Naive thymus-derived CD4-positive, alpha-beta T cell (primary cell): ENCODE measurements around the gene CFAP73. TPM values are rescaled to one million over a fixed set of nuclear protein-coding genes. Genes with fewer than 3 reads are reported as not detected.

ENCODE experiments used
- ATAC-seq: fragments of 150-1000 bp; cut with Tn5 transposase; 2 replicates; pipeline ENCODE4 v1.10.0; 2021; ENCODE audit warnings: mild to moderate bottlenecking, moderate library complexity
- CTCF ChIA-PET: fragments of 350-600 bp; sonication (Branson Sonifier 250); formaldehyde crosslinking; loops from one replicate; lab custom pipeline; 2021; ENCODE audit warnings: antibody characterized with exemption; lab: Charles Lee
- POLR2A ChIA-PET: fragments of 350-600 bp; sonication (Branson Sonifier 250); formaldehyde crosslinking; loops from one replicate; lab custom pipeline; 2021; ENCODE audit warnings: antibody characterized with exemption, inconsistent platforms; lab: Charles Lee
- DNase-seq, 9 donors: peaks; one replicate each; pipeline versions ENCODE4 v3.0.0 to v3.0.0-alpha.2; 2020 to 2022; ENCODE audit warnings: mixed read lengths in 1 of 9
- H3K27ac ChIP-seq: one replicate; pipeline ENCODE4 v1.7.0; 2013; ENCODE audit warnings: mild to moderate bottlenecking, low read depth, low read length, moderate library complexity
- H3K27me3 ChIP-seq, 2 donors: one replicate each; pipeline ENCODE4 v1.7.0; 2013; ENCODE audit warnings: low read length in 2 of 2, mild to moderate bottlenecking in 2 of 2, moderate library complexity in 2 of 2; ENCODE audit not compliant: control insufficient read depth in 2 of 2, insufficient read depth in 2 of 2
- H3K36me3 ChIP-seq, 3 experiments: 1 replicate in 2 of 3; 2 replicates in 1 of 3; pipeline ENCODE4 v1.7.0; 2013; ENCODE audit warnings: low read length in 3 of 3, mild to moderate bottlenecking in 3 of 3, moderate library complexity in 1 of 3; ENCODE audit not compliant: insufficient read depth in 3 of 3, control insufficient read depth in 2 of 3
- H3K4me1 ChIP-seq, 2 donors: one replicate each; pipeline ENCODE4 v1.7.0; 2013; ENCODE audit warnings: low read length in 2 of 2, mild to moderate bottlenecking in 2 of 2, moderate library complexity in 1 of 2; ENCODE audit not compliant: control insufficient read depth in 2 of 2, insufficient read depth in 2 of 2
- H3K4me3 ChIP-seq: 2 replicates; pipeline ENCODE4 v1.7.0; 2013; ENCODE audit warnings: mild to moderate bottlenecking, low read length
- H3K9me3 ChIP-seq, 3 experiments: 1 replicate in 2 of 3; 2 replicates in 1 of 3; pipeline ENCODE4 v1.7.0; 2013; ENCODE audit warnings: low read length in 3 of 3; ENCODE audit not compliant: control insufficient read depth in 2 of 3
- H3K27ac Mint-ChIP-seq, 9 donors: one replicate each; pipeline ENCODE4 v1.8.0; 2020 to 2022; ENCODE audit warnings: mixed read lengths in 9 of 9, mild to moderate bottlenecking in 8 of 9, moderate library complexity in 5 of 9, inconsistent platforms in 2 of 9
- H3K27me3 Mint-ChIP-seq, 5 donors: one replicate each; pipeline ENCODE4 v1.8.0; 2021 to 2022; ENCODE audit warnings: mixed read lengths in 5 of 5, mild to moderate bottlenecking in 1 of 5
- H3K36me3 Mint-ChIP-seq, 5 donors: one replicate each; pipeline ENCODE4 v1.8.0; 2020 to 2022; ENCODE audit warnings: mixed read lengths in 5 of 5, mild to moderate bottlenecking in 3 of 5, inconsistent platforms in 1 of 5
- H3K4me1 Mint-ChIP-seq, 7 donors: one replicate each; pipeline ENCODE4 v1.8.0; 2020 to 2022; ENCODE audit warnings: mixed read lengths in 7 of 7, mild to moderate bottlenecking in 3 of 7, inconsistent platforms in 1 of 7
- H3K4me3 Mint-ChIP-seq, 10 donors: one replicate each; pipeline ENCODE4 v1.8.0; 2020 to 2022; ENCODE audit warnings: mild to moderate bottlenecking in 10 of 10, mixed read lengths in 10 of 10, moderate library complexity in 6 of 10, inconsistent platforms in 2 of 10
- H3K9me3 Mint-ChIP-seq, 11 donors: one replicate each; pipeline ENCODE4 v1.8.0; 2020 to 2022; ENCODE audit warnings: mixed read lengths in 11 of 11, mild to moderate bottlenecking in 4 of 11, inconsistent platforms in 1 of 11, moderate library complexity in 1 of 11
- intact Hi-C, 2 donors: fragments of 100-400 bp; cut with micrococcal nuclease; formaldehyde crosslinking; loops; one replicate each; pipeline ENCODE4 v1.15.1; 2023
- polyA plus RNA-seq, 2 donors: library from polyadenylated mRNA; unstranded; fragments of 300-500 nt; fragmentation: Illumina TruSeq; gene quantifications; one replicate each; pipeline ENCODE4 v1.2.3, GENCODE V29; 2021
- total RNA-seq, 6 experiments: library from RNA in 5 of 6; stranded (reverse) in 5 of 6; gene quantifications; 1 replicate in 5 of 6; 2 replicates in 1 of 6; pipeline ENCODE4 v1.2.3 and lab custom pipeline; 2021 to 2026

The CFAP73 gene
- total and polyA plus RNA-seq, 7 experiments from 2014 or later, result 0.29 to 0.88 (median 0.48) TPM; not detected in 4

DNA sequence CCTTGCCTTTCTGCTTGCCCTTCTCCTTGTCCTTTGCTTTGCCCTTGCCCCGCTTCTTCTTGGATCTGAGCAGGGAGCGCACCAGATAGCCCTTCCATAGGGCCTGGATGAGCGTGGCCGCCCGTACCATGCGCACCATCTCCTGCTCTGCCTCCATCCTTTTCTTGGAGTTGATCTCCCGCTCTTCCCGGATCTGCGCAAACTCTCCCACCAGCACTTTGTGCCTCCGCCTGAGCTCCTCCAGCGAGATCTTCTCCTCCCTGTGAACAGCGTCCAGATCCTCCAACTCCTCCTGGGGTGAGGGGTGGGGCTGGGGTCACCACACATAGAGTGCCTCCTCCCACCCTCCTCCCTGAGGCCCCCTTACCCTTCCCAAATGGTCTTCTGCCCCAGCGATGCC lies 46.1 kb downstream of the CFAP73 start:
- H3K36me3 ChIP-seq, result peaks cover 0 to 20% (median 0%) of the 10 kb centered on the region in 3 experiments
- intact Hi-C loops, result loop anchor here (5.0 kb wide), 2 partner anchors 117 to 717 kb away; no protein-coding TSS in a partner anchor
- ChIA-PET CTCF (interaction anchor here (0.6 to 1.4 kb wide), 4 partner anchors 9 to 230 kb away, joined by 3 to 6 read pairs (median 5); no protein-coding TSS in a partner anchor), POLR2A (interaction anchor here (1.5 to 1.6 kb wide), 2 partner anchors 11 to 29 kb away, joined by 3 to 7 read pairs; partner anchors contain the start of genes DDX54 and RITA1)
- Mint-ChIP-seq H3K4me3 (no peak overlapping the region), H3K27ac (peak overlapping the region in 3 of 9 donors; percentile 14 to 79 (median 41)), H3K27me3 (no peaks in the 10 kb centered on the region), H3K36me3 (peaks cover 0 to 12% (median 0%) of the 10 kb centered on the region in 5 donors), H3K9me3 (no peaks in the 10 kb centered on the region), H3K4me1 (peaks cover 0 to 16% (median 4%) of the 10 kb centered on the region in 7 donors)
- H3K27me3 ChIP-seq, result no peaks in the 10 kb centered on the region
- no peaks in the 10 kb centered on the region for H3K9me3 ChIP-seq
- DNase-seq, result no peak
- no peaks in the 10 kb centered on the region for H3K4me1 ChIP-seq
- H3K4me3 ChIP-seq, result no peak overlapping the region
- H3K27ac ChIP-seq, result no peak overlapping the region
- ATAC-seq, result no peak

DNA sequence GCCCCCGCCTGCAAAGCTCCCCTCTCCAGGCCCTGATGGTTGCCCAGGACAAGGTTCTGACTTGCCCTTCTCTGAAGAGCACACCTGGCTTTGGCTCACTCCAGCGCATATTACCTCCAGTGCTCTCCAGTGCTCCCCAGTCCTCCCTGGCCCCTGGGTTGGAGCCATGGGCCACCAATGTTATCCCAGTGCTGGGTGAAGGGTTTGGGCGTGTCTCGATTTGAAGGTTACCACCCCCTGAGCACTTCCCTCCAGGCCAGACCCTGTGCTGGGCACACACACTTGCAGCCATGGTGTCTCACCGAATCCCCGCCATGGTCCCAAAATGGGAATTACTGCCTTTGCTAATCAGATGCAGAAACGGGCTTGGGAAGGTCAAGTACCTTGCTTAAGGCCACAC lies 47.1 kb downstream of the CFAP73 start:
- DNase-seq (peak in 1 of 9 donors; percentile 9), ATAC-seq (no peak)
- Mint-ChIP-seq H3K27me3 (no peaks in the 10 kb centered on the region), H3K9me3 (no peaks in the 10 kb centered on the region), H3K27ac (peak overlapping the region in 1 of 9 donors; percentile 13), H3K4me1 (peaks cover 0 to 15% (median 4%) of the 10 kb centered on the region in 7 donors), H3K36me3 (peaks cover 0 to 9% (median 0%) of the 10 kb centered on the region in 5 donors), H3K4me3 (no peak overlapping the region)
- ChIA-PET CTCF (interaction anchor here (1.4 kb wide), 1 partner anchor 229 kb away, joined by 4 read pairs; no protein-coding TSS in a partner anchor), POLR2A (interaction anchor here (1.3 kb wide), 1 partner anchor 27 kb away, joined by 4 read pairs; no protein-coding TSS in a partner anchor)
- Histone ChIP-seq H3K4me1 (no peaks in the 10 kb centered on the region), H3K27ac (no peak overlapping the region), H3K27me3 (no peaks in the 10 kb centered on the region), H3K9me3 (no peaks in the 10 kb centered on the region), H3K36me3 (peaks cover 0 to 10% (median 0%) of the 10 kb centered on the region in 3 experiments), H3K4me3 (no peak overlapping the region)
- intact Hi-C loops, result loop anchor here (2.0 to 5.0 kb wide), 3 partner anchors 106 to 716 kb away; no protein-coding TSS in a partner anchor

DNA sequence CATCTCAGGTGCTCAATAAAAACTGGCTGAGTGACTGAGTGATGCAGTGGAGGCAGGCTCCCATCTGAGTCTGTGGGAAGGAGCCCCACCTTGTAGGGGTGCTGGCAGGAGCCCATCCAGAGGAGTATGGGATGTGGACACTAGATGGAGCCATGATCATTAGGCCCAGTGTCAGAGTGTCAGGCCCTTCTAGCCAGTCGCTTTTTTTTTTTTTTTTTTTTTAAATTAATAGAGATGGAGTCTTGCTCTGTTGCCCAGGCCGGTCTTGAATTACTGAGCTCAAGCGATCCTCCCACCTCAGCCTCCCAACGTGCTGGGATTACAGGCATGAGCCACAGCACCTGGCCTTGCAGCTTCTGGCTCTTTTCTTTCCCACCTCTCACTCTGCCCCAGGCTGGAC lies 47.5 kb downstream of the CFAP73 start:
- Histone ChIP-seq H3K27ac (no peak overlapping the region), H3K4me1 (no peaks in the 10 kb centered on the region), H3K36me3 (peaks cover 0 to 6% (median 0%) of the 10 kb centered on the region in 3 experiments), H3K4me3 (no peak overlapping the region), H3K9me3 (no peaks in the 10 kb centered on the region), H3K27me3 (no peaks in the 10 kb centered on the region)
- DNase-seq, result peak in 8 of 9 donors; percentile 42 to 69 (median 57)
- ChIA-PET POLR2A (interaction anchor here (1.3 kb wide), 1 partner anchor 26 kb away, joined by 4 read pairs; no protein-coding TSS in a partner anchor), CTCF (interaction anchor here (0.6 to 1.4 kb wide), 5 partner anchors 10 to 265 kb away, joined by 3 to 4 read pairs (median 3); no protein-coding TSS in a partner anchor)
- no peaks in the 10 kb centered on the region for H3K9me3 Mint-ChIP-seq
- peaks cover 0 to 16% (median 4%) of the 10 kb centered on the region in 7 donors for H3K4me1 Mint-ChIP-seq
- peak; percentile 99 for ATAC-seq
- intact Hi-C loops, result loop anchor here (1.0 to 5.0 kb wide), 7 partner anchors 24 to 715 kb away; partner anchors contain the start of gene TPCN1 (in 2 of the 2)
- H3K27me3 Mint-ChIP-seq, result no peaks in the 10 kb centered on the region
- H3K4me3 Mint-ChIP-seq, result no peak overlapping the region
- peak overlapping the region in 1 of 9 donors; percentile 13 for H3K27ac Mint-ChIP-seq
- peaks cover 0 to 7% (median 0%) of the 10 kb centered on the region in 5 donors for H3K36me3 Mint-ChIP-seq

DNA sequence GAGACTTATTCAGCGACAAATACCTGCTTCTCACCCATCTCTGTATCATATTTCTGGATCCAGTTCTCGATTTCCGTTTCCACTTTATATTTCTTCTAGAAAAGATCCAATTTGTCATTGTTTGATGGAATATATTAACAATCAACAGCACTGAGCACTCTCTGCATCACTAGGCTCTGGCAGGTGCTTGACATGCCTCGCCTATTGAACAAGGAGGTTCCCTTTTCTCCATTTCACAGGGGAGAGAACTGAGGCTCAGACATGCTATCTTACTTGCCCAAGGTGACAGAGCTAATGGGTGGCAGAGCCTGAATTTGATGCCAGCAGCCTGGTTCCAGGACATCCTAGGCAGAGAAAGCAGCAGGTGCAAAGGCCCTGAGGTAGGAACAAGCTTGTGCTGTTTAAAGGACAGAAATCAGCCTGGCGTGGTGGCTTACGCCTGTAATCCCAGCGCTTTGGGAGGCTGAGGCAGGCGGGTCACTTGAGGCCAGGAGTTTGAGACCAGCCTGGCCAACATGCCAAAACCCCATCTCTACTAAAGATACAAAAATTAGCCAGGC lies 48.1 kb downstream of the CFAP73 start:
- Mint-ChIP-seq H3K4me3 (no peak overlapping the region), H3K27me3 (no peaks in the 10 kb centered on the region), H3K9me3 (no peaks in the 10 kb centered on the region), H3K4me1 (peaks cover 0 to 18% (median 4%) of the 10 kb centered on the region in 7 donors), H3K36me3 (peaks cover 0 to under 1% (median 0%) of the 10 kb centered on the region in 5 donors), H3K27ac (no peak overlapping the region)
- H3K4me1 ChIP-seq, result no peaks in the 10 kb centered on the region
- intact Hi-C loops, result loop anchor here (1.0 to 5.0 kb wide), 8 partner anchors 11 to 715 kb away; partner anchors contain the start of gene TPCN1 (in 2 of the 2)
- ATAC-seq, result no peak
- CTCF ChIA-PET, result interaction anchor here (0.6 to 0.7 kb wide), 4 partner anchors 11 to 266 kb away, joined by 3 to 4 read pairs (median 3); no protein-coding TSS in a partner anchor
- no peak for DNase-seq
- no peaks in the 10 kb centered on the region for H3K36me3 ChIP-seq
- no peak overlapping the region for H3K27ac ChIP-seq
- POLR2A ChIA-PET, result no interaction called here
- H3K27me3 ChIP-seq, result no peaks in the 10 kb centered on the region
- H3K4me3 ChIP-seq, result no peak overlapping the region
- no peaks in the 10 kb centered on the region for H3K9me3 ChIP-seq

DNA sequence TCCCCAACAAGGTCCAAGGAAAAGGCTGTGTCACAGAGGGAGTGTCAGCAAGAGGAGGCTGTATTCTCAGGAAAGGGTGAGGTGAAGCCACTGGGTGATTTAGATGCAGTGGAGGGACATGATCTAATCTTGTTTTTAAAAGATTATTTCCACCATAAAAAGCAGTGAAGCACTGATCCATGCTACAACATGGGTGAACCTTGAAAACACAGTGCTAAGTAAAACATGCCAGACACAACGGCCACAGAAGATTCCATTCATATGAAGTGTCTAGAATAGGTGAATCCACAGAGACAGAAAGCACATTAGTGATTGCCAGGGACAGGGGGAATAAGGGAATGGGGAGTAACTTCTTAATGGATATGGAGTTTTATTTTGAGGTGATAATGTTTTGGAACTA lies 48.8 kb downstream of the CFAP73 start:
- Histone ChIP-seq H3K27me3 (no peaks in the 10 kb centered on the region), H3K4me3 (no peak overlapping the region), H3K4me1 (no peaks in the 10 kb centered on the region), H3K36me3 (no peaks in the 10 kb centered on the region), H3K9me3 (no peaks in the 10 kb centered on the region), H3K27ac (no peak overlapping the region)
- POLR2A ChIA-PET, result no interaction called here
- Mint-ChIP-seq H3K9me3 (peaks cover 0 to 3% (median 0%) of the 10 kb centered on the region in 11 donors), H3K4me1 (peaks cover 0 to 18% (median 4%) of the 10 kb centered on the region in 7 donors), H3K36me3 (no peaks in the 10 kb centered on the region), H3K27me3 (no peaks in the 10 kb centered on the region), H3K4me3 (no peak overlapping the region), H3K27ac (peak overlapping the region in 3 of 9 donors; percentile 14 to 52 (median 33))
- no peak for DNase-seq
- CTCF ChIA-PET, result no interaction called here
- intact Hi-C loops, result loop anchor here (1.0 to 5.0 kb wide), 3 partner anchors 10 to 714 kb away; no protein-coding TSS in a partner anchor
- ATAC-seq, result no peak

DNA sequence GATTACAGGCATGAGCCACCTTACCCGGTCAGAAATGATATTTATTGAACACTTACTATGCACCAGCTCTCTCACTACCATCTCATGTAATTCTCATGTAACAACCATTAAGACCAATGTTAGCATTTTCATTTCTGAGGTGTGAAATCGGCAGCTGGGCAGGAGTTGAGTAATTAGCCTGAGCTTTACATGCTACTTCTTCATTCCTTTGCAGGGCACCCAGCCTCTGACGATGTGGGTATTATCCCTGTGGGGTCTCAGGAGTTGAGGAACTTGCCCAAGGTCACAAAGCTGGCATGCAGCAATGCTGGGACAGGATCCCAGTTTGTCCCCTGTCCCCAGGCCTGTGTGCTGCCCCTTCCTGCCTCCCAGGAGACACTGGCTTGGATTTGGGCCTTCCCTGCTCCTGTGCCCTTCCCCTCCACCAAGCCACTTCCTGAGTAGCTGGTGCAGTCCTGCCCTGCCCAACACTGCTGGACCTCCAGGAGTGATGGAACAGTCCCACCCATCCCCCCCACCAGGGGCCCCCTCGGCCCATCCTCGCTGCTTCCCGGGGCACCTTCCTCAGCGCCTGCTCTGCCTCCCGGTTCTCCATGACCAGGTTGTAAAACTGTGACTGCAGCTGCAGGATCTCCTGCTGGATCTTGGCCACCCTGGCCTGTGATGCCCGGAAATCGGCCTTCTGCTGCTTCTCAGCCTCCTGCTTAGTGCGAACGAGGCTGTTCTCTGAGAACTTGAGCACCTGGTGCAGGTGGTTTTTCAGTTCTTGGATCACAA lies 50.7 kb downstream of the CFAP73 start:
- ATAC-seq (no peak), DNase-seq (no peak)
- ChIA-PET CTCF (no interaction called here), POLR2A (interaction anchor here (0.7 to 0.9 kb wide), 2 partner anchors 9 to 15 kb away, joined by 3 to 4 read pairs; no protein-coding TSS in a partner anchor)
- H3K4me1 ChIP-seq, result no peaks in the 10 kb centered on the region
- Mint-ChIP-seq H3K4me1 (peaks cover 0 to 19% (median 4%) of the 10 kb centered on the region in 7 donors), H3K36me3 (no peaks in the 10 kb centered on the region), H3K4me3 (no peak overlapping the region), H3K9me3 (peaks cover 0 to 3% (median 0%) of the 10 kb centered on the region in 11 donors), H3K27ac (peak overlapping the region in 2 of 9 donors; percentile 65), H3K27me3 (no peaks in the 10 kb centered on the region)
- H3K4me3 ChIP-seq, result no peak overlapping the region
- no peaks in the 10 kb centered on the region for H3K27me3 ChIP-seq
- intact Hi-C loops, result no loop called here
- no peaks in the 10 kb centered on the region for H3K9me3 ChIP-seq
- no peaks in the 10 kb centered on the region for H3K36me3 ChIP-seq
- no peak overlapping the region for H3K27ac ChIP-seq
